ENCODE results near the gene GBA2.

GRCh38 chr9:35688558-35689541 is 60.2 kb downstream of the GBA2 start:
- TF ChIP-seq CTCF (IDR thresholded peaks at IDR 0.05): no peak
- TF ChIP-seq POLR2A (IDR thresholded peaks at IDR 0.05): no peak

All from heart left ventricle (tissue), 13 donors.